H7 (cell line): Measurements from ENCODE around the gene MFAP3L. TPM values are rescaled to one million over a fixed set of nuclear protein-coding genes. Genes with fewer than 3 reads are reported as not detected.

Experiments
- DNase-seq: peaks from one replicate; pipeline ENCODE4 v3.0.0; 2012
- H3K27me3 ChIP-seq: 2 replicates; pipeline ENCODE4 v1.6.0; 2011; ENCODE audit warnings: mild to moderate bottlenecking, low read length; ENCODE audit not compliant: control insufficient read depth, insufficient read depth
- H3K36me3 ChIP-seq: replicated peaks from 2 replicates; pipeline ENCODE4 v1.5.1; 2011; ENCODE audit warnings: low read length; ENCODE audit not compliant: control insufficient read depth, insufficient read depth
- H3K4me3 ChIP-seq: 2 replicates; pipeline ENCODE4 v1.5.1; 2011; ENCODE audit warnings: low read depth, mild to moderate bottlenecking, control low read depth, low read length, moderate library complexity; ENCODE audit not compliant: insufficient read depth
- total RNA-seq: library from RNA; depleted of rRNA; stranded (reverse); fragments of >200 nt; shearing (Covaris generic); gene quantifications from 2 replicates; pipeline ENCODE4 v1.2.3, GENCODE V29; 2014

MFAP3L gene
- total RNA-seq, 1 experiment from 2014 or later = 49.1 TPM

DNA sequence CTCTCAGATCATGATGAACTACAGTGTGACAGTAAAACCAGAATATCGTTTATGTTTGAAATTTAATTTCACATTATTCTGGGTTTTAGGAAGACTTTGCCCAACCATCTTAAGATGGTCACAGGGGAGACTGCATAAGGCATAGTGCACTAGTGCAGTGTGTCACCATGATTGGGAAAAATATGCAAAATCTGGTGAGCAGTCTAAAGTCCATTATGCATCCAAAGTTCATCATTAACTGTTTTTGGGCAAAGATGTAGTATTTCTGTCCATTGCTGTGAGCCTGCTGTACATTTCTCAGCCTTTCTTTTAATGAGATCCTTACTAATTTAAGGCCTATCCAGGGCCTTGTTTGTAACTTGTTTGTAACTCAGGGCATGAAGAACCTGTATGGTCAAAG, 11.3 kb upstream of the MFAP3L start:
- DNase-seq = no peak
- H3K36me3 ChIP-seq = no peaks in the 10 kb centered on the region

DNA sequence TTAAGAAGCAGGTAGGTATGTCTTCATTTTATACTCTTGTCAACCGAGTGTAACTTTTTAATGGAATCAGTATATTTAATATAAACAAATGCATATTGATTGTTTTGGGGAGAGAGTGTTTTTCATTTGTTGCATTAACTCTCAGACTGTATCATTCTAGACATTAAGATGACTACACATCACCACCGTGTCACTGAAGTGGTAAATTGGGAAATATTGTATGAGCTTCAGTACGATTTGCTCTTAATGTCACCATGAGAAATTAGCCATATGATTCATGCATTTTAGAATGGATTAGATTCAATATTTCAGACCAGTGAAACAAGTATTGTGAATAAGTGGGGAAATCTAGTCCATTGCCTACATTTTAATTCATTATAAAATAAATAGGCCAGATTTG, 9.7 kb upstream of the MFAP3L start:
- Histone ChIP-seq H3K4me3 (no peak overlapping the region), H3K36me3 (no peaks in the 10 kb centered on the region), H3K27me3 (no peaks in the 10 kb centered on the region)
- no peak for DNase-seq

More for the DNA sequence above, 11.3 kb upstream of the MFAP3L start:
- Histone ChIP-seq H3K27me3 (no peaks in the 10 kb centered on the region), H3K4me3 (no peak overlapping the region)

DNA sequence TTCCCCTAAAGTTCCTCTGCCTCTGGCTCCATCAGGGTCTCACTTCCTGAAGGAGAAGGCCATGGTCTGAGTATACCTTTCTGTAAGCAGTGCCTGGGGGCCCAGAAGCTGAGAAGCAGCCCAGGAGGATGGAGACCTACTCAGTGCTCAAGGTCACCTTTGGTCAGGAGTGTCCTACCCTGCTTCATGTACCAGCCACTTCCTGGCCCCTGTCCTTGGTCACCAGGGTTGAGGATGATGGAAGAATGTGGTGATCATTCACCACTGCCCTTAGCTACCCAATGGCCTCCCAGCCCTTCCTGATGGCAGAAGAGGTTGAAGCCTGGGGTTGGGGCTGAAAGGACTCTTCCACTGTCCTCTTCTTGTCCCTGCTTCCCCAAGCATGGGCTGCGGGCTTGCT, 9.0 kb upstream of the MFAP3L start:
- H3K4me3 ChIP-seq = no peak overlapping the region

DNA sequence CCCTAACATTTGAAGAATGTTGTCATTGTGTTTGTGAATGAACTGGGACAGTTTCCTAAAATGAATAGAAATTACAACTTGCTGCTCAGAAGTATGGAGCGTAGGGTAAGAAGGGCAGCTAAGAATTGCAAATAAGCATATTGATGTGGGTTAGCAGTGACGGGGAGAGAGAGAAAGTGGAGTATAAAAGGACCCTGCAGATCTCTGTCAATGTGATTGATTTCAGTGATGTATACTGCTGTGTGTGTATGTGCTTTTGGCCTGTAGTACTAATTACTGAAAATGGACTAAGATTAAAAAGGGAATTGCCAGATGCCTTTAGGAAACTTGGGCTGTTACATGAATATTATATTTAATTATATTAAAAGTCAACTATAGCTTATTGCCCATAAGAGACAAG, 7.8 kb upstream of the MFAP3L start:
- Histone ChIP-seq H3K36me3 (no peaks in the 10 kb centered on the region), H3K4me3 (no peak overlapping the region), H3K27me3 (peaks cover 4% of the 10 kb centered on the region; the same call in 1 of the 2 replicates)
- DNase-seq = no peak

More for the DNA sequence above, 9.0 kb upstream of the MFAP3L start:
- DNase-seq = no peak
- Histone ChIP-seq H3K27me3 (no peaks in the 10 kb centered on the region), H3K36me3 (no peaks in the 10 kb centered on the region)

DNA sequence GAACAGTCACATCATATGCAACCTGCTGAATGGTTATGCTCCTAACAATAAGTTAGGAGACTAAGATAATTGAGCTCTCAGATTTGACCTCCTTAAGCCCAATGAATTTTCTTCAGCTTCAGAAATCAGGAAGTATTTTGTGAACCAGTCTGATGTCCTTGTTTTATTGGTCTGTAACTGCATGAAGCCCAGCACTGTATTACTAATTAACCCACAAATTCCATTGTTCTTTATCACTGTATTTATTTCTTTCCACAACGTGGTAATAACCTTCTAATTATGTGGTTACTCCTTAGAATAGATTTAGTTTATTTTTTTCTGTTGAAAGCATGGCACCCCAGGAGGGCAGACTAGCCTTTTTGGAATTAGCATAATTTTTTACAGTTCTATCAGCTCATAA, 3.9 kb upstream of the MFAP3L start:
- no peak overlapping the region for H3K4me3 ChIP-seq
- H3K27me3 ChIP-seq = peaks cover 26% of the 10 kb centered on the region
- no peak for DNase-seq
- H3K36me3 ChIP-seq = no peaks in the 10 kb centered on the region

DNA sequence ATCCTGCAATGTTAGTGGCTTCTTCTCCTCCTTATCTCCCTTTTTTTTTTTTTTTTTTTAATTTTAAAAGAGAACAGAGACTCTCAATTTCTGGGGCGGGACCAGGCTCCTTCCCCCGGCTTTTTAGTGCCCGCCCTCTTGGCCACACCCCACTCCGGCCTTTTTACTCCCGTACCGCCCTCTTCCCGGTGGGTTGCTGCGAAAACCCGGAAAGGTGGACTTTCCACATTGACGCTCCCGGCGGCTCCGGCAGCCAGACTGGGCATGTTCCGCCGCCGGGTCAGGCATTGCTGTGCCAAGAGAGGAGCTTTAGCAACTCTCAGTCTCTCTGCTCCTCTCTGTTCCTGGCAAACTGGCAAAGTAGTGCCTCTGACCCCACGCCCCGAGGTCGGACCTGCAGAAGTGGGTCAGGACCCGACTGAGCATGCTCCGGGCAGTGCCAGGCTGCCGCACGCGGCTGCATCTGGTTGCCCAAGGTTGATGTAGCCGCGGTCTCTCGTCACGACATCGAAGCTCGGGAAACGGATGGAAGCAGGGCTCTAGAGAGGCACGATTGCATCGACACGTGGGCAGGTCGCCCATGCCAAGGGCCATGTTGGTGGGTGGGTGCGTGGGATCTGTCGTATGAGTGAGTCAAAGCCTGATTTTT, 1.1 kb upstream of the MFAP3L start:
- H3K4me3 ChIP-seq = peak overlapping the region; percentile 84
- no peaks in the 10 kb centered on the region for H3K36me3 ChIP-seq
- peak; percentile 95 for DNase-seq
- peaks cover 26% of the 10 kb centered on the region for H3K27me3 ChIP-seq

DNA sequence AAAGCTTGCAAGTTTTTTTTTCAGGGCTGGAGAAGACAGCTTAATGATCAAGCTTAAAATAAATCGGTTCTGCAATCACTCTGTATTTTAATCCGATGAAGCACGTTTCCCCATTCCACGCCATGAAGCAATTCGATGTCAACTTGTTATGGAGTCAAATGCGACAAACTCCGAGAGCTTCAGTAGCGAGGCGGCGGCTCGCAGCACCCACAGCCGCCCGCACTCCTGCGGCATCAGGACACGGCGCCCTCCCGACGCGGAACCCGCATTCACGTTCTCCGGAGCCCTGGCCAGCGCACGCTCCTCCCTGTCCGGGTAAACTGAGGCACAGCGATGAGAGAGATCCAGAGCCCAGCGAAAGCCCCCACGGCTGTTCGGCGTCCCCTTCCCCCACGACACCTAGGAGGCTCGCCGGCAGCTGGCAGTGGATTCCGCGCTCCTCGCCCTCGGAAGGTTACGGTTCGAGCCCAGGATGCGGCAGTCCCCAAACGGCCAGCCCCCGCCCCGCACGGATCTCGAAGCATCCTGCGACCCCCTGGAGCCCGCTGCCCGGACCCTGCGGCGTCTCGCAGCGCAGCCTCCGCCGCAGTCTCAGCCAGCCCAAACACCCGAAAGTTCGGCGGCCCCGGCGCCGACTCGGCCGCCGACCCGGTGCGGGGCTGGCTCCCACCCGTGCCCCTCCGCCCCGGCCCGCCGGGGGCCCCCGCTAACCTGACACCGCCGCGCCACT, 507 bp downstream of the MFAP3L start:
- H3K27me3 ChIP-seq = peaks cover 26% of the 10 kb centered on the region
- no peak for DNase-seq
- no peaks in the 10 kb centered on the region for H3K36me3 ChIP-seq
- peak overlapping the region; percentile 84 for H3K4me3 ChIP-seq

DNA sequence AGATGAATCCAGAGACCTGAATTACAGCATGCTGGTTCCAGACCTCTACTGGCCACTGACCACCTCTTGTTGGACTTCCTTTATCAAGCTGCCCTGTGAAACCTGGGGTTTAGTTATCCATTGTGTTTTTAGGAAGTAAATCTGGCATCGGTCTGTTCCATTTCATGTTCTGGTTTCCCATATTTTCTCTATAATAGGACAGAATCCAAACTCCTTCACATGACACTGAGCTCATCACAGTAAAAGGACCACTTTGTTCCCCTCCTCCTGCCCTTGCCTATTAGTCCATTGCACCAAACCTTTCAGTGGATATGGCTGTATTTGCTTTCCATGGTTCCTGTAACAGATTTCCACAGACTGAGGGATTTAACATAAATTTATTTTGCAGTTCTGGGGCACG, 4.0 kb downstream of the MFAP3L start:
- Histone ChIP-seq H3K36me3 (no peaks in the 10 kb centered on the region), H3K27me3 (peaks cover 8% of the 10 kb centered on the region), H3K4me3 (no peak overlapping the region)
- DNase-seq = no peak

DNA sequence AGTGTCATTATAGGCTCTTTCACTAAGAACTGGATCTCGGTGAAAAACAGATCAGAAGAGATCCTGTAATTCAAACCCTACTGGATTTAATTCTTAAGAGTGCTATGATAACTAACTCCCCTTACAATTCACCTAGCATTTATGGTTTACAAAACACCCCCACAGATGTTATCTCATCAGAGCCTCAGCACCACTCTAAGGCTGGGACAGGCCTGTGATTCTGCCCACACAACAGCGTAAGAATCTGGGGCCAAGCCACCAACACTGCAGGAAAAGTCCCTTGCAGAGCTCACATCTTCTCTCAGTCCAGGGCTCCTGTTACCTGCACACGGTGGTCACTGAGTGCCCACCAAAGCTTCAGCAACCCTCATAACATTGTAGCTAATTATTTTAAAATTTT, 8.9 kb downstream of the MFAP3L start:
- Histone ChIP-seq H3K36me3 (no peaks in the 10 kb centered on the region), H3K27me3 (no peaks in the 10 kb centered on the region), H3K4me3 (no peak overlapping the region)
- DNase-seq = no peak

DNA sequence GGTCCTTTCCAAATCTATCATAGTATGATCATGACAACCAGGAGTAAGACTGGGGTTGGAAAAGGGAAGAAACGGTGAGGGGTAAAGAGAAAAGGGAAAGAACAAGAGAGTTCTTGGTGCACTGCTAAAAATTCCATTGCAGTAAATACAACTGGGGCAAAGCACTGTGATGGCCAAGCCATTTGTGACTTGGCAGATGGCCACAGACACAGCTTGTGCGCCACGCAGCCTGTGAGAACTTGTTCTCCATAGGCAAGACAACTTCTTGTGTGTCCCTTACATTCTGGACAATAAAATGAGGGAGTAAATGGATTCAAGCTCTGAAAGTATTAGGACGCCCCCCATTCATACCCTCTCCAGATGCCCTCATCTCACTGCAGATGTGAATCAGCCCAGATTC, 10.9 kb downstream of the MFAP3L start:
- DNase-seq = no peak
- H3K27me3 ChIP-seq = no peaks in the 10 kb centered on the region
- no peak overlapping the region for H3K4me3 ChIP-seq
- H3K36me3 ChIP-seq = no peaks in the 10 kb centered on the region

DNA sequence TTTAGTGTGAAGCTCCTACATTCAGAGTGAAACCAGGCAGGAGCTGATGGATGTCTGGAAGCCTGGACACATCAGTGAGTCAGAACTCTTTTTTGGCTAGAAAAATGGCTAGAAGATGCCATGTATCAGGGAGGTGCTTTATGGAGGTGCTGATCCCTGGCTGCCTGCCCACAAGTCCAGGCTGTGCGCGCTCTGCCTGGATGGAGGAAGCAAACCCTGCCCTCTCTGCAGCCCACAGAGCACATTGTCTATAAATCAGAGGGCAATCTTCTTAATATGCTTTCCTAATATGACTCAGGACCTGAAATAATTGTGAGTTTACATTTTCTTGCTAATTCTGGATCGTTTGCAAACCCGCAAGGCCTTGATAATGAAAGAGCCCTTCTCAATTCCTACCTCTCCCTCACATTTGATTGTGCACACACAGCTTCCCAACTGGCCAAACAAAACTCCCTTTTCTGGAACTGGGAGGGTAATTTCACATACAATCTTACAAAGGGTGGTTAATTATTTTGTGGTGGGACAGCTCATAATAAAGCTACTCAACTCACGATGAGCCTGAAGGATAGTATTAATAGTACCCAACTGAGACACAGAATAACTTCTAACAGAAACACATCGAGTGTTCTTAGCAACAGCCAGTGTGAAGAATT, 11.7 kb downstream of the MFAP3L start:
- DNase-seq = no peak
- H3K27me3 ChIP-seq = no peaks in the 10 kb centered on the region
- no peak overlapping the region for H3K4me3 ChIP-seq
- H3K36me3 ChIP-seq = no peaks in the 10 kb centered on the region

DNA sequence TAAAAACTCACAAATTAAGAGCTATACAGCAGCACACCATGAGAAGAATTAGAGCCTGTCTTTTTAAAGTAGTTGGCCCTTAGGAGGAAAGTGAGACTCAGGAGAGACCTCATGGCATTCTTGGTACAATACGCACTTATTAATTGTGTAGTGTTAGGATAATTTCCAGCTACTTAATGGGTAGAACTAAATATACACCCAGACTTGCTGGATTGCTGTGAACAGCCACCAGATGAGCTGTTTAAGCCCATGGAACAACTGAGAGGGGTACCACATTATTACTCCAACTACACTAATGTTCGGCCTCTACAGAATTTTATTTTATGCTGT, 13.6 kb downstream of the MFAP3L start:
- Histone ChIP-seq H3K27me3 (no peaks in the 10 kb centered on the region), H3K4me3 (no peak overlapping the region), H3K36me3 (no peaks in the 10 kb centered on the region)
- DNase-seq = no peak

DNA sequence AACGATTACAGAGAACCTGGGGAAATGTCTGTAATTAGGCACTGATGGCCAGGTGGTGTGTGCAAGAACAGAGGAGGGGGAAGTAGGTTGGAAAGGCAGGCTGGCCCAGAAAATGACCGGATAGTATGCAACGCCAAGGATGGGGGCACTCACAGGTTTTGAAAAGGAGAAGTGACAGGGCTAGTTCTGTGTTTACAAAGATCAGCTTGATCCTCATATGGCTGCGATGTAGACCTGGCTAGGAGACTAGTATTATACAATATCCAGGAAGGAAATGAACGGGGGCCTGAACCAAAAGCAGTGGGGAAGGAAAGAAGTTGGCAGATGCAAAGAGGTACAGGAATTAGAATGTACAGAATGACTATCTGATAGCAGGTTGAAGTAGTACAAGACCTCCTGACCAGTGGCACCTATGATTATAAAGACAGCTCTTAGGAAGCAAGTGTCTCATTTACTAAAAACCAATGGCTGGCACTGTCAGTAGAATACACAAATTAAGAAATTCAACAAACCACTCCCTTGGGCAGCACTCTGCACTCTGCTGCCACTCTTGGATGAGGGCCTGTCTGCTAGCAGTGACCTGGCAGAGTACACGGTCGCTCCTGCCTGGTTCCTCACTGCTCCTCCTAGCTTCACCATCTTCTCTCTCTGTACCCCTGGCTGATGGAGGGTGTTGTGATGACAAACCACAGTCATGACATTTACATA, 14.1 kb downstream of the MFAP3L start:
- Histone ChIP-seq H3K36me3 (no peaks in the 10 kb centered on the region), H3K4me3 (no peak overlapping the region), H3K27me3 (no peaks in the 10 kb centered on the region)
- DNase-seq = no peak

DNA sequence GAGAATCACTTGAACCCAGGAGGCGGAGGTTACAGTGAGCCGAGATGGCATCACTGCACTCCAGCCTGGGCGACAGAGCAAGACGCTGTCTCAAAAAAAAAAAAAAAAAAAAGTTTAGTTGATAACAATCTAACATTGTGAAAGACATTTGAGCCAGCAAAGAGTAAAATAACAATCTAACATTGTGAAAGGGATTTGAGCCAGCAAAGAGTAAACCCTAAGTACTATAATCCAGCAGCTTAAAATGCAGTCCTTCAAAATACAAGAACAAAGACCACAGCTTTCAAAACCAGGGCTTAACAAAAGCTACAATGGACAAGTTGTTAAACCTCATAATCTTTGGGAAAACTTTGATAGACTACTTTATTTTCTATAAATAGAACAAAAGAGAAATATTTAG, 16.9 kb downstream of the MFAP3L start:
- H3K36me3 ChIP-seq = no peaks in the 10 kb centered on the region
- DNase-seq = no peak
- no peak overlapping the region for H3K4me3 ChIP-seq
- H3K27me3 ChIP-seq = no peaks in the 10 kb centered on the region

DNA sequence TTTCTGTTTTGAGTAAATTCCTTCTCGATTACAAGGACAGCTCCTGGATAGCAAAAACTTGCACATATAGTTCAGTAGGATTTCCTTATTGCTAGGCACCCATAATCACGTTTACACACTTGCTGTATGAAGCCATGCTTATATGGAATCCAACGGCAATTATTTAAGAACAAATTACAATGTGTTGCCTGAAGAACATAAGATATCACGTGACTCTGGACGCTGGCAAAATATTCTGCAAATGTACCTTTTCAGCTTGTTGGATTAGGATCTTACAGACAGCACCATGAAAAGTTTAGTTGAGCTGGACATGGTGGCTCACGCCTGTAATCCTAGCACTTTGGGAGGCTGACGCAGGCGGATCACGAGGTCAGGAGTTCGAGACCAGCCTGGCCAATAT, 17.4 kb downstream of the MFAP3L start:
- Histone ChIP-seq H3K36me3 (no peaks in the 10 kb centered on the region), H3K27me3 (no peaks in the 10 kb centered on the region), H3K4me3 (no peak overlapping the region)
- no peak for DNase-seq
